HepG2 (cell line): Measurements from ENCODE around the gene CAPN2. TPM values are rescaled to one million over a fixed set of nuclear protein-coding genes. Genes with fewer than 3 reads are reported as not detected.

Experiments
- ATAC-seq: fragments of 200-7000 bp; cut with Tn5 transposase; 3 replicates; pipeline ENCODE4 v1.9.1; 2020; ENCODE audit warnings: mild to moderate bottlenecking, moderate library complexity
- BruUV-seq: library from RNA; stranded (reverse); fragments of 400-500 nt; replicated peaks from 2 replicates; lab custom pipeline; 2021; lab: Mats Ljungman, UMichigan
- CTCF ChIA-PET: fragments of 300-600 bp; formaldehyde crosslinking; extraction: SDS; loops from one replicate; lab custom pipeline; 2021; ENCODE audit warnings: low total read pairs, inconsistent platforms, low intra/inter-chr PET ratio; lab: Yijun Ruan, JAX
- POLR2A ChIA-PET: fragments of 350-600 bp; sonication (Branson Sonifier 250); formaldehyde crosslinking; loops from one replicate; lab custom pipeline; 2020; ENCODE audit warnings: antibody characterized with exemption, inconsistent platforms; lab: Yijun Ruan, JAX
- DNase-seq: peaks from one replicate; pipeline ENCODE4 v3.0.0-alpha.2; 2015; ENCODE audit warnings: low spot score
- FAIRE-seq: peaks from 3 replicates; lab custom pipeline; 2011; peaks lifted over from hg19 to GRCh38; lab: Jason Lieb, UNC
- H2AFZ ChIP-seq: one replicate; pipeline ENCODE4 v1.6.1; 2011; ENCODE audit warnings: low read length, inconsistent platforms
- H3K27ac ChIP-seq: fragments of 300-600 bp; 3 replicates; pipeline ENCODE4 v1.8.0; 2011; ENCODE audit warnings: mixed run types, mild to moderate bottlenecking, mixed read lengths, low read length, inconsistent platforms; ENCODE audit not compliant: insufficient read depth; ENCODE audit errors: extremely low read length
- H3K27me3 ChIP-seq, 2 experiments: fragments of 200-600 bp in 1 of 2; 2 replicates in 1 of 2; 3 replicates in 1 of 2; pipeline versions ENCODE4 v1.6.0 to v1.8.0; 2011; ENCODE audit warnings: low read length in 2 of 2, mild to moderate bottlenecking in 2 of 2, moderate library complexity in 2 of 2, inconsistent platforms in 1 of 2; ENCODE audit not compliant: insufficient read depth in 2 of 2, control insufficient read depth in 1 of 2
- H3K36me3 ChIP-seq, 2 experiments: fragments of 200-600 bp in 1 of 2; replicated peaks in 1 of 2; 2 replicates in 1 of 2; 3 replicates in 1 of 2; pipeline versions ENCODE4 v1.5.1 to v1.8.0; 2011; ENCODE audit warnings: low read length in 2 of 2, inconsistent platforms in 1 of 2; ENCODE audit not compliant: insufficient read depth in 2 of 2, control insufficient read depth in 1 of 2
- H3K4me1 ChIP-seq: 2 replicates; pipeline ENCODE4 v1.5.1; 2012; ENCODE audit warnings: low read length, inconsistent platforms; ENCODE audit not compliant: insufficient read depth
- H3K4me2 ChIP-seq: 2 replicates; pipeline ENCODE4 v1.6.0; 2011; ENCODE audit warnings: low read depth, low read length, inconsistent platforms
- H3K4me3 ChIP-seq, 3 experiments: fragments of 200-600 bp in 1 of 3; sonication (generic), shearing (Covaris generic) in 1 of 3; replicated peaks in 1 of 3; 2 replicates each; pipeline ENCODE4 v1.5.1; 2011 to 2016; ENCODE audit warnings: low read length in 3 of 3, inconsistent platforms in 2 of 3, low read depth in 2 of 3, mild to moderate bottlenecking in 2 of 3, control low read depth in 1 of 3, mixed read lengths in 1 of 3; ENCODE audit not compliant: insufficient read depth in 1 of 3
- H3K79me2 ChIP-seq: one replicate; pipeline ENCODE4 v1.6.1; 2011; ENCODE audit warnings: low read length, inconsistent platforms; ENCODE audit not compliant: insufficient read depth
- H3K9ac ChIP-seq: 2 replicates; pipeline ENCODE4 v1.6.0; 2011; ENCODE audit warnings: mild to moderate bottlenecking, low read depth, low read length, inconsistent platforms; ENCODE audit not compliant: insufficient read depth
- H3K9me3 ChIP-seq: 2 replicates; pipeline ENCODE4 v1.5.1; 2012; ENCODE audit warnings: mild to moderate bottlenecking, low read length
- H4K20me1 ChIP-seq: 2 replicates; pipeline ENCODE4 v1.6.0; 2011; ENCODE audit warnings: inconsistent platforms, mild to moderate bottlenecking, low read length, moderate library complexity; ENCODE audit not compliant: insufficient read depth
- CEBPB ChIP-seq: IDR thresholded peaks from 2 replicates; pipeline ENCODE4 v1.6.1; 2011; ENCODE audit warnings: low read depth, low read length, improper control_type of control experiment, borderline replicate concordance
- CEBPG ChIP-seq: IDR thresholded peaks from 2 replicates; pipeline ENCODE4 v1.6.1; 2016
- PRDM15 ChIP-seq: sonication (generic); formaldehyde crosslinking; IDR thresholded peaks from 2 replicates; pipeline ENCODE4 v1.4.0; 2020; ENCODE audit warnings: missing genetic modification reagents
- WGBS: methylation state at CpG from one replicate; pipeline ENCODE4 v1.1.6; 2017; ENCODE audit warnings: low lambda C conversion rate; 5-methylcytosine and 5-hydroxymethylcytosine counted together
- in situ Hi-C: cut with HindIII; loops from 2 replicates; pipeline ENCODE4 v1.10.0; 2017; ENCODE audit warnings: low pct_unique_long_range_greater_than_20kb; ENCODE audit not compliant: extremely low pct_ligation_motif_present
- intact Hi-C: fragments of 100-400 bp; cut with micrococcal nuclease; formaldehyde crosslinking; loops from one replicate; pipeline ENCODE4 v1.10.0; 2022; ENCODE audit not compliant: unreplicated experiment
- polyA plus RNA-seq, 8 experiments: library from polyadenylated mRNA; depleted of rRNA in 3 of 8; stranded (reverse) in 7 of 8; unstranded in 1 of 8; fragments of >200 nt; fragmentation: Illumina TruSeq in 4 of 8; extraction: Trizol in 4 of 8; gene quantifications; 2 replicates each; pipeline versions ENCODE4 v1.2.1 to v1.2.3, GENCODE V29; 2011 to 2016; ENCODE audit warnings: low read depth in 4 of 8, missing spikeins in 1 of 8, mixed read lengths in 1 of 8; ENCODE audit not compliant: insufficient read depth in 1 of 8
- total RNA-seq, 5 experiments: library from RNA; depleted of rRNA; stranded (reverse); fragments of >200 nt; fragmentation: Illumina TruSeq; extraction: Trizol; gene quantifications; 2 replicates each; pipeline ENCODE4 v1.2.3, GENCODE V29; 2016; ENCODE audit warnings: low read depth in 1 of 5

Gene CAPN2
- total and polyA plus RNA-seq, 2 of the 13 experiments (the other 11 are each of a cell fraction or from before 2014, with no cell fraction given), result 6.2 to 7.4 TPM

GRCh38 chr1:223714849-223715603 is 2.7 kb downstream of the CAPN2 start:
- no peak overlapping the region for H3K4me3 ChIP-seq

More at GRCh38 chr1:223714849-223715603, 2.7 kb downstream of the CAPN2 start:
- Histone ChIP-seq H3K4me1 (peaks cover 55% of the 10 kb centered on the region), H3K36me3 (no peaks in the 10 kb centered on the region), H3K4me2 (no peak overlapping the region; the same call in 1 of the 2 replicates), H3K9me3 (no peaks in the 10 kb centered on the region), H3K27me3 (peaks cover 5 to 57% of the 10 kb centered on the region in 2 experiments; a peak in 4 of 5 replicates), H2AFZ (no peak overlapping the region), H4K20me1 (0 out of 2 replicates have a peak, but pooled peaks cover 2% of the 10 kb centered on the region), H3K79me2 (no peaks in the 10 kb centered on the region), H3K9ac (no peak overlapping the region), H3K27ac (no peak overlapping the region)
- in situ Hi-C loops (no loop called here), intact Hi-C loops (loop anchor here (5.0 kb wide), 1 partner anchor 32 kb away; no protein-coding TSS in a partner anchor)
- FAIRE-seq (no peak), ATAC-seq (no peak), DNase-seq (no peak)
- no TSS peak for BruUV-seq
- ChIA-PET POLR2A (no interaction called here), CTCF (no interaction called here)
- TF ChIP-seq CEBPG (CRISPR knock-in tag) (peak; percentile 21; the same call in 1 of the 2 replicates), CEBPB (peak; percentile 52; the same call in 1 of the 2 replicates), PRDM15 (CRISPR knock-in tag) (no peak)
- 66% methylated on average over 9 of the region's 9 CpGs for WGBS
